GM12892 (cell line): ENCODE data around the gene TEX264.

Source experiments
- POLR2A ChIP-seq: IDR thresholded peaks from 2 replicates; pipeline ENCODE4 v1.6.1; 2011; ENCODE audit warnings: low read depth, low read length, control low read depth
- POLR2AphosphoS5 ChIP-seq: IDR thresholded peaks from 2 replicates; pipeline ENCODE4 v1.6.1; 2011; ENCODE audit warnings: low read depth, low read length, control low read depth

DNA sequence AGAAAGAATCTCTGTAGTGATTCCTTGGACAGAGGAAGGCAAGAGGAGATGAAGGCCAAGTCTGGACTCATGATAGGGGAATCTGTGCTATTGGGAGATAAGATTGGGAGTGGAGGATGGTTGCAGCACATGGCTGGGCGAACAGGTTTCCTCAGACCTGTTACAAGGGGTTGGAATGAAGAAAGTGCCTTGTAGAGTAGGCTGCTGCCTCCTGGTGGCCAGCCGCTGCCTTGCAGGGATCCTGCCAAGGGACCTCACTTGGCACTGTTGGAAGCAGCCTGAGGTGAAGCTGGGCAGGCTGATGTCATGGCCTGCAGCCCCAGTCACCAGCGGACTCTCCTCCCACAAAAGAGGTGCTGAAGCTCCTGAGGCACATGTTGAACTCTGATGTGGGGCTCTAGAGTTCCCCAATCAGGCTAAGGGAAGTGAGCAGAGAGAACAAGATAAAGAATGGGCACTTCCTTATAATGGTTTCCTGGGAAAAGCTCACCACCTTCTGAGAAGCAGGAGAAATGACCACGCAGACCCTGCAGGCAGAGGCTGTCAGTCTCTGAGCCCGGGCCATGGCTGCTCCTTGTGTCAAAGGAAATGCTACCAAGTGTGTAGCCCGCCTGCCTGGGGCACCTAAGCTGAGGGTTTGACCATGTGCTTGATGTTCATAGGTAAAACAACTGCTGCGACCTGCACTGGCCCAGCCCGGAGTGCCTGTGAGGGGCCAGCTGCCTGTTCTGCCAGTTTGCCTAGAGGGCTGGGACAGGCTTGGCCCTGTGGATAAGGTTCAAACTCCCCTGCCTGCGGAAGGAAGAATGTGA lies 1.6 kb upstream of the TEX264 start:
- no peak for TF ChIP-seq POLR2AphosphoS5
- no peak for TF ChIP-seq POLR2A
